Measurements from ENCODE around the gene IP6K3.

Gene IP6K3

DNA sequence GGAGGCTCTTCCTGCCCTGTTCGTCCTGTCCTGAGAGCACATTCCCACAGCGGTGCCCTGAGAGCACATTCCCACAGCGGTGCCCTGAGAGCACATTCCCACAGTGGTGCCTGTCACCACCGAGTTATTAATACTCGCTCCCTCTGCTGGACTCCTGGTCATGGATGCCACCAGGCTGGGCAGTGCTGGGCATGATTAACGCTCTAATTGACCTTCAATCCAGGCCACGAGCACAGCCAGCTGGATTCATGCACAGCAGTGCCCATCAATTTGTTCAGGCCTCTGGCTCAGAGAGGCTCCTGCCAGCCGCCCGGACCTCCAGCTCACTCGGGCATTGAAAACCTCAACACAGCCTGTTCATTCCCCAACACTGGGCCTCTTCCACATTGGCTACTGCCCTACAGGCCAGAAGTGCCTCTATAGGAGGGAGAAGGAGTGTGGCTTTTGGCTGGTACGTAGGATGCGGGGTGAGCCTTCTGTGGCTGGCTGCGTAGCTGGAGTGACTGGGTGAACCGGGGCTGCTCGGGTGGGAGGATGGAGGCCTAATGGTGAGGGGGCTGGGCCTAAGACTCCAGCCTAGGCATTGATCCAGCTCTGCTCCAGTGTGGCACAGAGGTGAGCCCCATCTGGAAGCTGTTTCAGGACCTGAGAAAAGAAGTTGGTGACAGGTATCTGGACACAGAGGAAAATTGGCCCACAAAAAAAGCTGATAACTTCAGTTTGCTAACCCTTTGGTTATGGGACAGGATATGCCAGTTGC is 9.3 kb downstream of the IP6K3 start:
- H3K4me1 Mint-ChIP-seq = peaks cover 43% of the 10 kb centered on the region
- no peak for DNase-seq
- H3K9me3 Mint-ChIP-seq = no peaks in the 10 kb centered on the region
- TF ChIP-seq, protein P1, sequence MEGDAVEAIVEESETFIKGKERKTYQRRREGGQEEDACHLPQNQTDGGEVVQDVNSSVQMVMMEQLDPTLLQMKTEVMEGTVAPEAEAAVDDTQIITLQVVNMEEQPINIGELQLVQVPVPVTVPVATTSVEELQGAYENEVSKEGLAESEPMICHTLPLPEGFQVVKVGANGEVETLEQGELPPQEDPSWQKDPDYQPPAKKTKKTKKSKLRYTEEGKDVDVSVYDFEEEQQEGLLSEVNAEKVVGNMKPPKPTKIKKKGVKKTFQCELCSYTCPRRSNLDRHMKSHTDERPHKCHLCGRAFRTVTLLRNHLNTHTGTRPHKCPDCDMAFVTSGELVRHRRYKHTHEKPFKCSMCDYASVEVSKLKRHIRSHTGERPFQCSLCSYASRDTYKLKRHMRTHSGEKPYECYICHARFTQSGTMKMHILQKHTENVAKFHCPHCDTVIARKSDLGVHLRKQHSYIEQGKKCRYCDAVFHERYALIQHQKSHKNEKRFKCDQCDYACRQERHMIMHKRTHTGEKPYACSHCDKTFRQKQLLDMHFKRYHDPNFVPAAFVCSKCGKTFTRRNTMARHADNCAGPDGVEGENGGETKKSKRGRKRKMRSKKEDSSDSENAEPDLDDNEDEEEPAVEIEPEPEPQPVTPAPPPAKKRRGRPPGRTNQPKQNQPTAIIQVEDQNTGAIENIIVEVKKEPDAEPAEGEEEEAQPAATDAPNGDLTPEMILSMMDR (IDR thresholded peaks at IDR 0.05) = no peak
- peaks cover 2% of the 10 kb centered on the region for H3K27me3 Mint-ChIP-seq (ENCODE audit: low read depth, poor library complexity)
- H3K36me3 Mint-ChIP-seq (ENCODE audit: low read depth) = no peaks in the 10 kb centered on the region
- no peak overlapping the region for H3K27ac Mint-ChIP-seq
- H3K4me3 Mint-ChIP-seq = no peak overlapping the region

- peaks cover 48% of the 10 kb centered on the region for H3K4me1 Mint-ChIP-seq
These were observed 11.5 kb downstream of the IP6K3 start for GRCh38 chr6:33735216-33735615.

GRCh38 chr6:33733709-33734007 is 13.0 kb downstream of the IP6K3 start:
- Mint-ChIP-seq H3K9me3 (no peaks in the 10 kb centered on the region), H3K27ac (no peak overlapping the region), H3K4me1 (peaks cover 53% of the 10 kb centered on the region), H3K4me3 (no peak overlapping the region), H3K36me3 (ENCODE audit: low read depth) (peaks cover 10% of the 10 kb centered on the region), H3K27me3 (ENCODE audit: low read depth, poor library complexity) (peaks cover 11% of the 10 kb centered on the region)
- no peak for DNase-seq
- TF ChIP-seq, protein P1 (IDR thresholded peaks at IDR 0.05) = no peak

More at GRCh38 chr6:33735216-33735615, 11.5 kb downstream of the IP6K3 start:
- peaks cover 6% of the 10 kb centered on the region for H3K27me3 Mint-ChIP-seq (ENCODE audit: low read depth, poor library complexity)
- no peak overlapping the region for H3K4me3 Mint-ChIP-seq
- H3K9me3 Mint-ChIP-seq = no peaks in the 10 kb centered on the region
- no peak overlapping the region for H3K27ac Mint-ChIP-seq
- H3K36me3 Mint-ChIP-seq (ENCODE audit: low read depth) = peaks cover under 1% of the 10 kb centered on the region
- no peak for DNase-seq
- TF ChIP-seq, protein P1 (IDR thresholded peaks at IDR 0.05) = no peak

GRCh38 chr6:33732817-33733708 is 13.6 kb downstream of the IP6K3 start:
- Mint-ChIP-seq H3K27me3 (ENCODE audit: low read depth, poor library complexity) (peaks cover 11% of the 10 kb centered on the region), H3K9me3 (no peaks in the 10 kb centered on the region), H3K27ac (no peak overlapping the region), H3K4me1 (peaks cover 57% of the 10 kb centered on the region), H3K4me3 (no peak overlapping the region), H3K36me3 (ENCODE audit: low read depth) (peaks cover 13% of the 10 kb centered on the region)
- DNase-seq = no peak
- TF ChIP-seq, protein P1 (IDR thresholded peaks at IDR 0.05) = no peak

DNA sequence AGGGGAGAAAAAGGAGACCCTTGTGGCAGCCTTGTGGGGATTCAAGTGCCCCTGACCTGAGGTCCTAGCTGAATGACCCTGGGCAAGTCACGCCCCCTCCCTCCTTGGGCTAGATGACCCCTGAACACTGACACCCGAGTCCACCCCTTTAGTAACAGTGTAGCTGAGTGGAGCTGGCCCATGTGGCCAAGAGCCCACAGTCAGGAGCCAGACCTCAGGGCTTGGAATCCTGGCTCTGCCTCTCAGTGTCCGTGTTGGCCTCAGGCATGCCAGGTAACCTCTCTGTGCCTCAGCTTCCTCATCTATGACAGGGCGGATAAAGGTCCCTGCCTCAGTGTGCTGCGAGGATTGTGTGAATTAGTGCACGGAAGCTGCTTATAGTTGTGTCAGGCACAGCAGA is 14.3 kb downstream of the IP6K3 start:
- no peak overlapping the region for H3K27ac Mint-ChIP-seq

More for the DNA sequence above, 14.3 kb downstream of the IP6K3 start:
- Mint-ChIP-seq H3K4me1 (peaks cover 54% of the 10 kb centered on the region), H3K9me3 (no peaks in the 10 kb centered on the region), H3K36me3 (ENCODE audit: low read depth) (peaks cover 13% of the 10 kb centered on the region), H3K4me3 (no peak overlapping the region), H3K27me3 (ENCODE audit: low read depth, poor library complexity) (peaks cover 11% of the 10 kb centered on the region)
- TF ChIP-seq, protein P1 (IDR thresholded peaks at IDR 0.05) = no peak
- DNase-seq = no peak

Measured in nephron progenitor cell (in vitro differentiated cells).